Germinal center (tissue), 1 donor: Measurements from ENCODE around the gene SLFN13.
"Not testable (repeated sequence)": the region's sequence is repeated elsewhere in the genome, so short reads cannot be mapped to it uniquely, and the experiment has no call there.

Experiments
- DNase-seq: peaks from one replicate; pipeline ENCODE4 v3.0.0; 2012; ENCODE audit warnings: mixed read lengths, low spot score

SLFN13 gene

DNA sequence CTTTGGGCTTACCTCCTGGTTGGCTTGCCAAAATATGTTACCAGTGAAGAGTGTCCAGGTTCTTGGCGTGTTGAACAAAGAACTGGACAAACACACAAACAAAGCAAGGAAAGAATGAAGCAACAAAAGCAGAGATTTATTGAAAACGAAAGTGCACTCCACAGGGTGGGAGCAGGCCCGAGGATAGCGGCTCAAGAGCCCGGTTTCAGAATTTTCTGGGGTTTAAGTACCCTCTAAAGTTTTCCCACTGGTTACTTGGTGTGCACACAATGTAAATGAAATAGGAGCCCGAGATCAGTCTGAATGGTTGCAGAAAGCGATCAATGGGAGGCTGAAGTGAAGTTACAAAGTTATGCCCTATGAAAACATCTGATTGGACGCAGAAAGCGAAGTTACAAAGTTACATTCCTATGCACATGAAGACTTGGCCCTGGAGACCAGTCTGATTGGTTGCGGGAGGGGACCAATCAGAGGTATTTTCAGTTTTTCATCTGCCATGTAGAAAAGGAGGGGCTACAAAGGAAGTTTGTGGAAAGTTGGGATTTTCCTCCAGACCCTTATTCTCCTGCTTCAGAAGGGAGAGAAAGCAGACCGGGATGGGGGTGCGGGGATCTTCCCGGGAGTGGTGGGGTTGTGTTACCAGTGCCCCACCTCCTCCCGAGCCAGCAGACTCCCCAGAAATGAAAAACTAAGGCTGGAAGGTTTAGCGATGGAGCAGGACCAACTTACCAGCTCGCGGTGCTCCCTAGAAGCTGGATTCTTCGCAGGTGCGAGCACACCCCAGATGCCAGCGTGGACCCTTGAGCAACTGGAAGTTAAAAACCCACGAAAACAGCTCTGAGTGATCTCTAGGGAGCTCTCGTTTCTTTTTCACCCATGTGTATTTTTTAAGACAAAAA, 16.1 kb downstream of the SLFN13 start, which contains the start of gene SLFN12:
Gene SLFN12 (minus strand): TSS at position 325 of the 899 bp plus-strand sequence. CDS start 9,472 bp downstream, outside the sequence.
- peak; percentile 72 for DNase-seq

DNA sequence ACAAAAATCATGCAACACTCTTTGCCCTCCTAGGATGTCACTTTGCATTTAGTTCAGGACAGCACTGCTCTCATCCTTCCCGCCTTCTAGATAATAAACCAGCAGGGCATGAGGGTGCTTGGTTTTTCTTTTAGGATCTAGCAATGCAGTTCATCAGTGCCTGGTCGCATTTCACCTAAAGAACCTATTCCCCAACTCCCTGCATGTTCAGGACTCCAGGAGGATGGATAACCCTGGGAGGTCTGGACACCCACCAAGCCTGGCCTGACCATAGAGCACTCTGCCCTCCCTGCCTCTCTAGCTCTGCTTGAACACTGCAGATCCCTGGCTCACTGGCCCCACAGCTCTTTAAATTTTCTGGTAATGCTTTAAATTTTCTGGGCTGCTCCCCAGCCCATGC, 18.9 kb downstream of the SLFN13 start:
- DNase-seq = no peak

DNA sequence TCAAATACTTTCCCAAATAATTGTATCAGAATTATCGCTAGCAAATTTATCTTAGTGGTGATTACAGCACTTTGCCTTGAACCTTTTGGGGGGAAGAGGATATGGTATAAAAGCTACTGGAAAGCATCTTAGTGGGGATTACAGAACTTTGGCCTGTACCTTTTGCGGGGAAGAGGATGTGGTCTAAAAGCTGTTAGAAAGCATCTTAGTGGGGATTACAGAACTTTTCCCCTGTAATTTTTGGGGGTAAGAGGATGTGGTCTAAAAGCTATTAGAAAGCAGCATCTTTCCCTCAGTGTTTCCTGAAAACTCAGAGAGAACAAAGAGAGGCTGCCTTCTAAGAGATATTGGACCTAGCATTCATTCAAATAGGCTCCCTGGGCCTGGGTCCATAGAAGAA, 20.3 kb downstream of the SLFN13 start:
- no peak for DNase-seq

DNA sequence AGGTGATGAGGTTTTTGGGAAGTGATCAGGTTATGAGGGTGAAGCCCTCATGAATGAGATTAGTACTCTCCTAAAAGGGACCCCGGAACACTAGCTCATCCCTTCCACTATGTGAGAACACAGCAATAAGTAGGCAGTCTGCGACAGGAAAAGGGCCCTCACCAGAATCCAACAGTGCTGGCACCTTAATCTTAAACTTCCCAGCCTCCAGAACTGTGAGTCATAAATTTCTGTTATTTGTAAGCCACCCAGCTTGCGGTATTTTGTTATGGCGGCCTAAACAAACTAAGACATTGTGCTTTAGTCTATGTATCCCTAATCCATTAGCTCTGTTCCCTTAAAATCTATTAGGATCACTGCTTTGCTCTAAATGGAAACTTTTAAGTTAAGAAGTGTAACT, 24.8 kb downstream of the SLFN13 start:
- no peak for DNase-seq

DNA sequence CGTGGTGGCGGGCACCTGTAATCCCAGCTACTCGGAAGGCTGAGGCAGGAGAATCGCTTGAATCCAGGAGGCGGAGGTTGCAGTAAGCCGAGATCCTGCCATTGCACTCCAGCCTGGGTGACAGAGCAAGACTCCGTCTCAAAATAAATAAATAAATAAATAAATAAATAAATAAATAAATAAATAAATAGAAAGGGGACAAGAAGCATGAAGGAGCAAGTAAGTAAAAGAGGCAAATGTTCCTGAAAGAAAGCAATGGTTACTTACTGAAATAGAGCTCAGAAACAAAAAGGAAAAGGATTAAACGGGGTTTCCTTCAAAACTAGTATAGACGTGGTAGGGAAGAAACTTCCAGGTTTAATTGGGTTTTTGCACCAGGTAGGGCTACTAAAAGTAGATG, 27.5 kb downstream of the SLFN13 start:
- DNase-seq = not testable (repeated sequence)

DNA sequence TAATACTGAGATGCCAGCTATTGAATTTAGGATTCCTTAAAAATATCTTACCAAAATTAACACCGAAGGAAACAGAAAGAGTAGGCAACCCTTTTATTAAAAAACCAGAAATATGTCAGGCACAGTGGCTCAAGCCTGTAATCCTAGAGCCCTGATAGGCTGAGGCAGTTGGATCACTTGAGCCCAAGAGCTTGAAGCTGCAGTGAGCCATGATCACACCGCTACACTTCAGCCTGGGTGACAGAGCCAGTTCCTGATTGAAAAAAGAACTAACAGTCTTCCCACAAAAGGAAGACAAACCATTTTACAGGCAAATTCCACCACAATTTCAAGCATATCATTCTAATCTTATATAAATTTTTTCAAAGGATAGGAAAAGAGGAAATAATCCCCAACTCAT, 31.9 kb downstream of the SLFN13 start:
- no peak for DNase-seq

DNA sequence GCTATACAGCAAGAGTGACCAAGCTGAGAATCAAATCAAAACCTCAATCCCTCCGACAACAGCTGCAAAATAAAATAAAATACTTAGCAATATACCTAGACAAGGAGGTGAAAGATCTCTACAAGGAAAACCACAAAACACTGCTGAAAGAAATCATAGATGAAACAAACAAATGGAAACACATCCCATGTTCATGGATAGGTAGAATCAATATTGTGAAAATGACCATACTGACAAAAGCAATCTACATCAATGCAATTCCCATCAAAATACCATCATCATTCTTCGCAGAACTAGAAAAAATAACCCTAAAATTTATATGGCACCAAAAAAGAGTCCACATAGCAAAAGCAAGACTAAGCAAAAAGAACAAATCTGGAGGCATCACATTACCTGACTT, 33.9 kb downstream of the SLFN13 start:
- DNase-seq = not testable (repeated sequence)

DNA sequence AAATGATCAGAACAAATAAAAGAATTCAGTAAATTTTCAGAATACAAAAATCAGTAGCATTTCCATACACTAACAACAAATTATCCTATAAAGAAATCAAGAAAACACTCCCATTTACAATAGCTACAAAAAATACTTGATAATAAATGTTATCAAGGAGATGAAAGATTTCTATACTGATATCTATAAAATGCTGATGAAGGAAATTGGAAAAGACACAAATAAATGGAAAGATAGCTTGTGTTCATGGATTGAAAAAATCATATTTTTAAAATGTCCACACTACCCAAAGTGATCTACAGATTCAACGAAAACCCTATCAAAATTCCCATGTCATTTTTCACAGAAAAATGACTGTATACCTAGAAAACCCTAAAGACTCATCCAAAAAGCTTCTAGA, 34.3 kb downstream of the SLFN13 start:
- DNase-seq = no peak

DNA sequence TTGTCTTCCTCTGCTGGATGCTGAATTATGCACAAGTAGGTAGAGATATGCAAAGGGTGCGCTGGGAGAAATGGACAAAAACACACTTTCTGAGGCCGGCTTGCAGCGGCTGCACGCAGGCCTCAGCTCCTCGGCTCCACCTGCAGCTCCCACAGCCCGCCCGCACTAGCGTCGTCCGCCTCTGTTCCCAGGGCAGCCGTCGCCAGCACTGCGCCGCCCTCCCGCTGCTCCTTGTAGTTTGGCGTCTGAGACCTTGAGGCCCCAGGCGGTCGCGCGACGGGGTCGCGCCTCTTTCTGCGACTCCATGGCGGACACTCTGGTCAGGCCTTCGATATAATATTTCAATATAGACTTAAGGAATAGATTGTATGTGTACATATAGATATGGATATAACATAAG, 41.0 kb downstream of the SLFN13 start:
- DNase-seq = no peak

DNA sequence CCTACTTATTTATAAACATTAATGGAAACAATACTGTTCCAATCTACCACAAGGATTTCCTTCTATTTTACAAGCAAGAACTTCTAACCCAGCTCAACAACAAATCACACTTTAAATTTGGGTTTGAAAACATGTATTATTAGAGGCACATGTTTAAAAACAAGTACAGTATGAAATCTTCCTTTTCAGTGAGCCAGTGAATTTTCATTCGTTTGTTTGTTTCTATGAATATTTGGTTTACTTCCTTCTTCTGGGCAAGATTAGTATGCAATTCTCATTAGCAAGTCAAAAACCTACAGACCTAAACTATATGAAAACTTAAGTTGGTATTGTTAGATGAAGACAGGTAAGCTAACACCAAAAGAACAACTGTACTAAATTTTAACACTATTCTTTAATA, 42.0 kb downstream of the SLFN13 start:
- DNase-seq = no peak

DNA sequence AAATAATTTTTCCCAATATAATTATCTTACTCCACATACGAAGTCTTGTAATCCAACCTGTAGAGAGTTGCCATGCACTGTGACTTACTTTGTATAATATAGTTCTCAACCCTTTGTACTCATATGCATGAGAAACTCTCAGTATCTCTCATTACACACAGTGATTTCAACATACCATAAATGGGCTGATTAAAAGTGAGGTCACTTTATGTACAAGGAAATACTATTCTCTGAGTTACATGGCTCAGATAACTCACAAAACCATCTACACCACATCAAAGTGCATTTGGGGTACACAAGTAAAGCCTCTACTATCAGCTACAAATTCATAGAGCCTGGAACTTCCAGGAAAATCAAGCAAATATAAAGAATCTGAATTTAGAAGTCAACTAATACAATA, 44.2 kb downstream of the SLFN13 start:
- DNase-seq = no peak

DNA sequence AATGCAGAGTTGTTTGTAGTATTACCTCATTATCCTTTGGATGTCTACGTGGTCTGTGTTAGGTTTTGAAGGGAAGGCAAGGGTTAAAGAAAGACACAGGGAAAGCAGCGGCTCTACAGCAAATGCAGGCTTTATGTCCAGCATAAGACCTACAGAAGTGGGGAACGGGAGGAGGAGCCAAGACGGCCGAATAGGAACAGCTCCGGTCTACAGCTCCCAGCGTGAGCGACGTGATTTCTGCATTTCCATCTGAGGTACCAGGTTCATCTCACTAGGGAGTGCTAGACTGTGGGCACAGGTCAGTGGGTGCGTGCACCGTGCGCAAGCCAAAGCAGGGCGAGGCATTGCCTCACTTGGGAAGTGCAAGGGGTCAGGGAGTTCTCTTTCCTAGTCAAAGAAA, 54.8 kb downstream of the SLFN13 start:
- not testable (repeated sequence) for DNase-seq

DNA sequence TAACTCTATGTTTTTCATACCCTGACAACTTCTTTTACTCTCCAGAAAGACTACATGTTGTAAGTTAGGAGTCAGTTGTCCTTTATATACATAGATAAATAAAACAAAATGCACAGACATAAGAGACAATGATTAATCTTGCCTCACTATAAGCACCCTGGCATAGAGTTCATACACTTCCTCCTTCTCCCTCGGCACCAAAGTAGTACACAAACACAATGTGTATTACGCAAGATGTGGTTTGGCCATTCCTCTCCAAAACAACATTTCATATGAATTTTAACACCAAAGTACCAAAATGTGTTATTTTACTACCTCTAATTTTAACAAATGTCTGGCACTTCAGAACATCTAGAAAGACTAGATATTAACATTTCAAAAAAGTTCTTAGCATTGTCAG, 57.9 kb downstream of the SLFN13 start:
- DNase-seq = no peak

DNA sequence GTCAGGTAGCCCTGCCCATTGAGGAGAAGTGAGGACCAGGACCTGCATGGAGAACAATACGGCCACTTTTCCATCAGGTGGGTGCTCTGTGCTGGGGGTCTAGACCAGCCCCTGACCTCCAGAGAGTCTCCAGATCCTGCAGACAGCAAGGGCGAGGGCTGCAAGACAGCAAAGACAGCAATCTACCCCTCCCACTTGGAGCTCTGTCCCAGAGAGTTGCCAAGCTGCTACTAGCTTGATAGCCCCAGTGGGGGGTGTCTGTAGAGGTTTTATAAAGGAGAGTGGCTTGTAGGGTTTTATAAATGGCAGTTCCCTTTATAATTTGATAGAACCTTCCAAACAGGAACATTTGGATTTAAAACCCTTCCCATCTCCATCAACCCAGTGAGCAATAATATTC, 58.4 kb downstream of the SLFN13 start:
- no peak for DNase-seq

DNA sequence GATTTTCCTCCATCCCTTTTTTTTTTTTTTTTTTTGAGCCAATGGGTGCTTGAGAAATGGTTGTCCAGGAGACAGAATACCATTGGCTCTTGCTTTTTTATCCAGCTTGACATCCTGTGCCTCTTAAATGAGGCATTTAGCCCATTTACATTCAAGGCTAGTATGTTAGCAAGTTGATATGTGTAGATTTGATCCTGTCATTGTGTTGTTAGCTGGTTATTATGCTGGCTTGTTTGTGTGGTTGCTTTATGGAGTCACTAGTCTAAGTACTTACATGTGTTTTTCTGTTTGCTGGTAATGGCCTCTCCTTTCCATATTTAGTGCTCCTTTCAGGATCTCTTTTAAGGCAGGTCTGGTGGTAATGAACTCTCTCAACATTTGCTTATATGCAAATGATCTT, 61.1 kb downstream of the SLFN13 start:
- no peak for DNase-seq
